H9 (cell line): Measurements from ENCODE around the gene GMCL1. TPM values are rescaled to one million over a fixed set of nuclear protein-coding genes. Genes with fewer than 3 reads are reported as not detected.

Experiments
- DNase-seq: peaks from one replicate; pipeline ENCODE4 v3.0.0-alpha.2; 2017
- H2AFZ ChIP-seq: one replicate; pipeline ENCODE4 v1.6.1; 2013; ENCODE audit warnings: mild to moderate bottlenecking, low read length, control low read depth, moderate library complexity
- H2AK5ac ChIP-seq: 2 replicates; pipeline ENCODE4 v1.6.1; 2013; ENCODE audit warnings: low read length, control low read depth, mixed read lengths; ENCODE audit not compliant: insufficient read length
- H2BK120ac ChIP-seq: one replicate; pipeline ENCODE4 v1.6.1; 2013; ENCODE audit warnings: low read depth, mild to moderate bottlenecking, low read length, control low read depth, inconsistent platforms; ENCODE audit not compliant: poor library complexity, severe bottlenecking
- H2BK12ac ChIP-seq: 2 replicates; pipeline ENCODE4 v1.6.1; 2013; ENCODE audit warnings: low read length, control low read depth, mixed read lengths, low read depth; ENCODE audit not compliant: insufficient read length
- H2BK15ac ChIP-seq: 2 replicates; pipeline ENCODE4 v1.6.1; 2013; ENCODE audit warnings: low read depth, low read length, control low read depth
- H2BK20ac ChIP-seq: one replicate; pipeline ENCODE4 v1.6.1; 2013; ENCODE audit warnings: low read depth, mild to moderate bottlenecking, low read length, control low read depth, inconsistent platforms; ENCODE audit not compliant: poor library complexity, severe bottlenecking
- H2BK5ac ChIP-seq: 2 replicates; pipeline ENCODE4 v1.6.1; 2013; ENCODE audit warnings: low read length, control low read depth, mixed read lengths; ENCODE audit not compliant: insufficient read length
- H3K14ac ChIP-seq: 2 replicates; pipeline ENCODE4 v1.6.1; 2013; ENCODE audit warnings: low read length, control low read depth; ENCODE audit not compliant: insufficient read depth
- H3K18ac ChIP-seq: 2 replicates; pipeline ENCODE4 v1.6.1; 2013; ENCODE audit warnings: low read depth, mild to moderate bottlenecking, mixed read lengths, low read length, control low read depth; ENCODE audit not compliant: insufficient read length
- H3K23ac ChIP-seq: 2 replicates; pipeline ENCODE4 v1.6.1; 2013; ENCODE audit warnings: low read length, control low read depth, mixed read lengths, low read depth; ENCODE audit not compliant: insufficient read length
- H3K23me2 ChIP-seq: 2 replicates; pipeline ENCODE4 v1.6.1; 2013; ENCODE audit warnings: low read depth, mild to moderate bottlenecking, mixed read lengths, low read length, control low read depth; ENCODE audit not compliant: insufficient read length, poor library complexity, severe bottlenecking
- H3K27ac ChIP-seq: 2 replicates; pipeline ENCODE4 v1.5.1; 2013; ENCODE audit warnings: low read length, control low read depth, mixed read lengths, low read depth; ENCODE audit not compliant: insufficient read length
- H3K27me3 ChIP-seq: 2 replicates; pipeline ENCODE4 v1.6.1; 2013; ENCODE audit warnings: low read length, control low read depth, inconsistent platforms; ENCODE audit not compliant: insufficient read depth
- H3K4ac ChIP-seq: 2 replicates; pipeline ENCODE4 v1.6.1; 2013; ENCODE audit warnings: low read depth, mild to moderate bottlenecking, control low read depth, inconsistent platforms, low read length, moderate library complexity
- H3K4me1 ChIP-seq: 2 replicates; pipeline ENCODE4 v1.6.1; 2013; ENCODE audit warnings: low read length, control low read depth, inconsistent platforms; ENCODE audit not compliant: insufficient read depth
- H3K4me2 ChIP-seq: 2 replicates; pipeline ENCODE4 v1.6.1; 2013; ENCODE audit warnings: low read length, control low read depth, mixed read lengths; ENCODE audit not compliant: insufficient read length, insufficient read depth
- H3K56ac ChIP-seq: 2 replicates; pipeline ENCODE4 v1.6.1; 2013; ENCODE audit warnings: low read depth, mild to moderate bottlenecking, mixed read lengths, low read length, control low read depth; ENCODE audit not compliant: insufficient read length
- H3K79me1 ChIP-seq: 2 replicates; pipeline ENCODE4 v1.6.1; 2013; ENCODE audit warnings: low read depth, mild to moderate bottlenecking, moderate library complexity, low read length, control low read depth, inconsistent platforms; ENCODE audit not compliant: insufficient read depth, poor library complexity, severe bottlenecking
- H3K79me2 ChIP-seq: 2 replicates; pipeline ENCODE4 v1.6.1; 2013; ENCODE audit warnings: low read length, control low read depth, inconsistent platforms; ENCODE audit not compliant: insufficient read depth
- H3K9ac ChIP-seq: 2 replicates; pipeline ENCODE4 v1.6.1; 2013; ENCODE audit warnings: low read length, control low read depth, mixed read lengths; ENCODE audit not compliant: insufficient read length; ENCODE audit errors: extremely low read depth
- H3K9me3 ChIP-seq: one replicate; pipeline ENCODE4 v1.6.1; 2013; ENCODE audit warnings: low read depth, low read length, inconsistent platforms; ENCODE audit not compliant: control insufficient read depth
- H3T11ph ChIP-seq: one replicate; pipeline ENCODE4 v1.6.1; 2013; ENCODE audit warnings: mild to moderate bottlenecking, low read length, control low read depth, inconsistent platforms
- H4K20me1 ChIP-seq: one replicate; pipeline ENCODE4 v1.6.1; 2013; ENCODE audit not compliant: control insufficient read depth, insufficient read length, insufficient read depth
- H4K5ac ChIP-seq: 2 replicates; pipeline ENCODE4 v1.6.1; 2013; ENCODE audit warnings: low read depth, mild to moderate bottlenecking, mixed read lengths, low read length, control low read depth; ENCODE audit not compliant: insufficient read length
- H4K8ac ChIP-seq: replicated peaks from 2 replicates; pipeline ENCODE4 v1.6.1; 2013; ENCODE audit warnings: low read length, control low read depth, mixed read lengths, low read depth; ENCODE audit not compliant: insufficient read length
- H4K91ac ChIP-seq: 2 replicates; pipeline ENCODE4 v1.6.1; 2013; ENCODE audit warnings: low read depth, mild to moderate bottlenecking, moderate library complexity, mixed read lengths, low read length, control low read depth; ENCODE audit not compliant: insufficient read length
- H3K27ac Mint-ChIP-seq, 3 experiments: 2 replicates in 2 of 3; 3 replicates in 1 of 3; pipeline ENCODE4 v1.8.0; 2020 to 2021; ENCODE audit warnings: mixed read lengths in 3 of 3, mild to moderate bottlenecking in 1 of 3, moderate library complexity in 1 of 3
- H3K27me3 Mint-ChIP-seq: 2 replicates; pipeline ENCODE4 v1.8.0; 2021; ENCODE audit warnings: low read depth, mild to moderate bottlenecking, moderate library complexity, mixed read lengths
- H3K36me3 Mint-ChIP-seq, 3 experiments: 2 replicates in 2 of 3; 3 replicates in 1 of 3; pipeline ENCODE4 v1.8.0; 2020 to 2021; ENCODE audit warnings: low read depth in 3 of 3, mixed read lengths in 3 of 3; ENCODE audit not compliant: insufficient read depth in 1 of 3
- H3K4me1 Mint-ChIP-seq, 2 experiments: 2 replicates each; pipeline ENCODE4 v1.8.0; 2020; ENCODE audit warnings: mixed read lengths in 2 of 2
- H3K4me3 Mint-ChIP-seq, 2 experiments: 2 replicates in 1 of 2; 3 replicates in 1 of 2; pipeline ENCODE4 v1.8.0; 2020 to 2021; ENCODE audit warnings: mild to moderate bottlenecking in 2 of 2, mixed read lengths in 2 of 2, moderate library complexity in 1 of 2
- H3K9me3 Mint-ChIP-seq, 2 experiments: 2 replicates in 1 of 2; 3 replicates in 1 of 2; pipeline ENCODE4 v1.8.0; 2020; ENCODE audit warnings: mild to moderate bottlenecking in 2 of 2, mixed read lengths in 2 of 2, moderate library complexity in 1 of 2
- CTCF ChIP-seq: fragments of 200-600 bp; sonication (generic); conservative IDR thresholded peaks from 3 replicates; pipeline ENCODE4 v1.8.0; 2021; ENCODE audit warnings: antibody characterized with exemption, mild to moderate bottlenecking
- total RNA-seq: library from RNA; stranded (reverse); gene quantifications from 2 replicates; pipeline ENCODE4 v1.2.1, GENCODE V29; 2021

The GMCL1 gene
- total RNA-seq, 1 experiment from 2014 or later: 18.6 TPM

GRCh38 chr2:69791045-69791444 is 38.4 kb upstream of the GMCL1 start:
- H3K4ac ChIP-seq: no peak overlapping the region
- H4K20me1 ChIP-seq: no peaks in the 10 kb centered on the region
- H3K79me1 ChIP-seq: no peaks in the 10 kb centered on the region
- no peak overlapping the region for H3K18ac ChIP-seq
- Mint-ChIP-seq H3K27me3 (no peaks in the 10 kb centered on the region), H3K9me3 (no peaks in the 10 kb centered on the region), H3K36me3 (no peaks in the 10 kb centered on the region), H3K4me3 (no peak overlapping the region), H3K4me1 (peaks cover 15 to 26% of the 10 kb centered on the region in 2 experiments), H3K27ac (no peak overlapping the region)
- no peak overlapping the region for H3K56ac ChIP-seq
- DNase-seq: no peak
- H2BK12ac ChIP-seq: no peak overlapping the region
- H3K27me3 ChIP-seq: no peaks in the 10 kb centered on the region
- no peak overlapping the region for H4K91ac ChIP-seq
- H4K8ac ChIP-seq: no peak overlapping the region
- no peak overlapping the region for H4K5ac ChIP-seq
- no peak overlapping the region for H3T11ph ChIP-seq
- H2BK5ac ChIP-seq: no peak overlapping the region
- H3K4me2 ChIP-seq: no peak overlapping the region
- no peak overlapping the region for H3K23ac ChIP-seq
- H2AK5ac ChIP-seq: no peak overlapping the region
- H3K27ac ChIP-seq: no peak overlapping the region
- peaks cover 3% of the 10 kb centered on the region; the same call in 1 of the 2 replicates for H3K4me1 ChIP-seq
- no peaks in the 10 kb centered on the region for H3K23me2 ChIP-seq
- no peak overlapping the region for H3K9ac ChIP-seq
- H2AFZ ChIP-seq: no peak overlapping the region
- no peak overlapping the region for H2BK20ac ChIP-seq
- no peaks in the 10 kb centered on the region for H3K79me2 ChIP-seq
- H3K9me3 ChIP-seq: no peaks in the 10 kb centered on the region
- H3K14ac ChIP-seq: no peak overlapping the region
- no peak for TF ChIP-seq CTCF
- no peak overlapping the region for H2BK120ac ChIP-seq
- H2BK15ac ChIP-seq: no peak overlapping the region
